DND-41 (cell line): ENCODE data around the gene SLC7A7.

Source experiments
- EZH2 ChIP-seq: IDR thresholded peaks from 3 replicates; pipeline ENCODE4 v1.6.1; 2012; ENCODE audit warnings: borderline replicate concordance, low read depth, mild to moderate bottlenecking, moderate library complexity, low read length, inconsistent platforms; ENCODE audit not compliant: severe bottlenecking
- TF ChIP-seq, protein P1 (sequence below): IDR thresholded peaks from 2 replicates; pipeline ENCODE4 v1.5.1; 2012; ENCODE audit warnings: borderline replicate concordance, low read length, moderate library complexity, mild to moderate bottlenecking; ENCODE audit not compliant: poor library complexity, severe bottlenecking; ENCODE audit errors: extremely low read depth

DNA sequence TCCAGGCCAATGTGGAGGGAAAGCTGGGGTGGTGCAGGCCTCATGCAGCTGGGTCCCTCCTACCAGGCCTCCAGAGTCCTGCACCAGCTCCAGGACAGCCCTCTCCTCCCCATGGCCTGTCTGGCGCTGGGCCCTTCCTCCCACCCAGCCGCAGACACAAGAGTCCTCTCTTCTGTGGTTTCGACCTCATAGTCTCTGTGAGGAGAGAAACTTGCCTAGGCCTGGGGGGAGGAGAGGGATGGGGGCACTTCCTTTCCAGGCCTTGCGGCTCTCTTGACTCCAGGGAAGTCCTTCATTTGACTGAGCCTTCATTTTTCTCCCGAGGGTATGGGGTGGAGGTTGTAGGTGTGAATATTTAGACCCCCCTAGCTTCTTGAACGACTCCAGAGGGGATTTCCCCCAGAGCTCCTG, 23.4 kb upstream of the SLC7A7 start:
- no peak for TF ChIP-seq EZH2
- TF ChIP-seq, protein P1, sequence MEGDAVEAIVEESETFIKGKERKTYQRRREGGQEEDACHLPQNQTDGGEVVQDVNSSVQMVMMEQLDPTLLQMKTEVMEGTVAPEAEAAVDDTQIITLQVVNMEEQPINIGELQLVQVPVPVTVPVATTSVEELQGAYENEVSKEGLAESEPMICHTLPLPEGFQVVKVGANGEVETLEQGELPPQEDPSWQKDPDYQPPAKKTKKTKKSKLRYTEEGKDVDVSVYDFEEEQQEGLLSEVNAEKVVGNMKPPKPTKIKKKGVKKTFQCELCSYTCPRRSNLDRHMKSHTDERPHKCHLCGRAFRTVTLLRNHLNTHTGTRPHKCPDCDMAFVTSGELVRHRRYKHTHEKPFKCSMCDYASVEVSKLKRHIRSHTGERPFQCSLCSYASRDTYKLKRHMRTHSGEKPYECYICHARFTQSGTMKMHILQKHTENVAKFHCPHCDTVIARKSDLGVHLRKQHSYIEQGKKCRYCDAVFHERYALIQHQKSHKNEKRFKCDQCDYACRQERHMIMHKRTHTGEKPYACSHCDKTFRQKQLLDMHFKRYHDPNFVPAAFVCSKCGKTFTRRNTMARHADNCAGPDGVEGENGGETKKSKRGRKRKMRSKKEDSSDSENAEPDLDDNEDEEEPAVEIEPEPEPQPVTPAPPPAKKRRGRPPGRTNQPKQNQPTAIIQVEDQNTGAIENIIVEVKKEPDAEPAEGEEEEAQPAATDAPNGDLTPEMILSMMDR: no peak
